Activated CD8-positive, alpha-beta memory T cell treated with anti-CD3 and anti-CD28 coated beads, Interleukin-2, amount 50 U/mL, for 24 hours (primary cell): ENCODE data around the gene SLC4A1AP.

Source experiments
- DNase-seq: peaks from one replicate; pipeline ENCODE4 v3.0.0-alpha.2; 2020; ENCODE audit errors: extremely low read depth

SLC4A1AP gene

GRCh38 chr2:27720004-27720551, 56.4 kb downstream of the SLC4A1AP start:
- peak; percentile 40 for DNase-seq

- DNase-seq: no peak
These were observed 57.6 kb downstream of the SLC4A1AP start for GRCh38 chr2:27721335-27721734.

GRCh38 chr2:27721884-27722485, 58.3 kb downstream of the SLC4A1AP start:
- no peak for DNase-seq

GRCh38 chr2:27723372-27724144, 59.9 kb downstream of the SLC4A1AP start:
- DNase-seq: no peak

- DNase-seq: no peak
These were observed 60.5 kb downstream of the SLC4A1AP start for GRCh38 chr2:27724191-27724590.

GRCh38 chr2:27724905-27725701, 61.4 kb downstream of the SLC4A1AP start:
- no peak for DNase-seq

GRCh38 chr2:27727257-27727656, 63.6 kb downstream of the SLC4A1AP start:
- no peak for DNase-seq

- DNase-seq: no peak
These were observed 64.6 kb downstream of the SLC4A1AP start for GRCh38 chr2:27728081-27728858.

- no peak for DNase-seq
These were observed 65.5 kb downstream of the SLC4A1AP start for GRCh38 chr2:27729198-27729597.

GRCh38 chr2:27729614-27730013, 65.9 kb downstream of the SLC4A1AP start:
- DNase-seq: no peak

GRCh38 chr2:27730261-27730662, 66.6 kb downstream of the SLC4A1AP start:
- DNase-seq: no peak

GRCh38 chr2:27730980-27731691, 67.4 kb downstream of the SLC4A1AP start:
- DNase-seq: no peak

GRCh38 chr2:27734305-27734704, 70.6 kb downstream of the SLC4A1AP start:
- no peak for DNase-seq

GRCh38 chr2:27735263-27735904, 71.7 kb downstream of the SLC4A1AP start:
- peak; percentile 15 for DNase-seq

GRCh38 chr2:27736031-27736889, 72.6 kb downstream of the SLC4A1AP start:
- DNase-seq: no peak

GRCh38 chr2:27736890-27737204, 73.2 kb downstream of the SLC4A1AP start:
- DNase-seq: no peak

- DNase-seq: no peak
These were observed 74.1 kb downstream of the SLC4A1AP start for GRCh38 chr2:27737676-27738348.

- no peak for DNase-seq
These were observed 74.8 kb downstream of the SLC4A1AP start for GRCh38 chr2:27738349-27739057.

GRCh38 chr2:27739058-27739373, 75.3 kb downstream of the SLC4A1AP start:
- DNase-seq: no peak
